ENCODE results near the gene NRP1. TPM values are rescaled to one million over a fixed set of nuclear protein-coding genes. Genes with fewer than 3 reads are reported as not detected.

NRP1 gene
- polyA plus RNA-seq, 1 of the 3 experiments (the other 2 are of a cell fraction) = 129 TPM

DNA sequence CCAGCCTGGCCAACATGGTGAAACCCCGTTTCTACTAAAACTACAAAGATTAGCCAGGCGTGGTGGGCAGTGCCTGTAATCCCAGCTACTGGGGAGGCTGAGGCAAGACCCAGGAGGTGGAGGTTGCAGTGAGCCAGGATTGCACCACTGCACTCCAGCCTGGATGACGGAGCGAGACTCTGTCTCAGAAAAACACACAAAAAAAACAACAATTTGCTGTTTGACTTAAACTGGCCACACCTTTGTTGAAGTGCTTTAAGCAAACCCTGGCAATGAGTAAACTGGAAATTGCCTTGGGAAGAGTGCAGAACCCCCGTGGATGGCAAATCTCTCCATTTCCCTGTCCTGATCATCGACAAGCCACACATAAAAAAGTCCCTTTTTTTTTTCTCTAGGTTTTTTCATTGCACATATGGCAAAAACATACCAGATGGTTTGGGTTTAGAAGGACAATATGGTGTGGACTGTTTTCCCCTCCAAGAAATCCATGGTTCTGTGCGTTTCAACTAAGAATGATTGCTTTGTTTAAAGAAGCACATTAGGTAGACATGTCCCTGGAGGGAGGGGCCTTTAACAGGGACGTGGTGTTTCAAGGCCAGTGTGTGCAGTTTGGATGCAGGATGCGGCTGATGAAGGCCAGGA lies 76.9 kb downstream of the NRP1 start:
- H3K4me2 ChIP-seq = no peak overlapping the region
- POLR2A ChIA-PET = no interaction called here
- no peaks in the 10 kb centered on the region for H3K9me3 ChIP-seq
- CTCF ChIA-PET = no interaction called here
- H3F3A ChIP-seq (replicated peaks; ENCODE audit: insufficient read depth) = peaks cover 72% of the 10 kb centered on the region
- 84% methylated on average over 8 of the region's 9 CpGs for WGBS (ENCODE audit: low lambda C conversion rate)
- H3K79me2 ChIP-seq (ENCODE audit: insufficient read depth) = peaks cover 73% of the 10 kb centered on the region
- TF ChIP-seq YY1 (IDR thresholded peaks at IDR 0.05; ENCODE audit: low read depth) (no peak), ELF1 (IDR thresholded peaks at IDR 0.05) (no peak), MEF2A (IDR thresholded peaks at IDR 0.05; ENCODE audit: borderline replicate concordance, low read depth) (no peak), SMC3 (IDR thresholded peaks at IDR 0.05; ENCODE audit: low read depth, low read length) (no peak), EZH2phosphoT487 (IDR thresholded peaks at IDR 0.05; ENCODE audit: borderline replicate concordance, low read depth) (no peak), NFIC (IDR thresholded peaks at IDR 0.05; ENCODE audit: borderline replicate concordance) (no peak), SIN3A (IDR thresholded peaks at IDR 0.05; ENCODE audit: borderline replicate concordance, low read depth, low read length) (no peak), JUND (IDR thresholded peaks at IDR 0.05) (no peak), RAD21 (IDR thresholded peaks at IDR 0.05; ENCODE audit: low read length) (no peak), FOXM1 (IDR thresholded peaks at IDR 0.05; ENCODE audit: low read depth) (no peak), MXI1 (IDR thresholded peaks at IDR 0.05; ENCODE audit: low read depth, low read length) (no peak), GATA2 (CRISPR knock-in tag; IDR thresholded peaks at IDR 0.05) (no peak), FOSL2 (IDR thresholded peaks at IDR 0.05; ENCODE audit: borderline replicate concordance, low read depth) (no peak), ZBTB33 (IDR thresholded peaks at IDR 0.05; ENCODE audit: borderline replicate concordance, low read depth) (no peak), NRF1 (IDR thresholded peaks at IDR 0.05; ENCODE audit: low read depth, low read length) (no peak), FOXJ3 (CRISPR knock-in tag; IDR thresholded peaks at IDR 0.05) (no peak), RFX5 (IDR thresholded peaks at IDR 0.05; ENCODE audit: low read length) (no peak)
- TF ChIP-seq, protein P1, sequence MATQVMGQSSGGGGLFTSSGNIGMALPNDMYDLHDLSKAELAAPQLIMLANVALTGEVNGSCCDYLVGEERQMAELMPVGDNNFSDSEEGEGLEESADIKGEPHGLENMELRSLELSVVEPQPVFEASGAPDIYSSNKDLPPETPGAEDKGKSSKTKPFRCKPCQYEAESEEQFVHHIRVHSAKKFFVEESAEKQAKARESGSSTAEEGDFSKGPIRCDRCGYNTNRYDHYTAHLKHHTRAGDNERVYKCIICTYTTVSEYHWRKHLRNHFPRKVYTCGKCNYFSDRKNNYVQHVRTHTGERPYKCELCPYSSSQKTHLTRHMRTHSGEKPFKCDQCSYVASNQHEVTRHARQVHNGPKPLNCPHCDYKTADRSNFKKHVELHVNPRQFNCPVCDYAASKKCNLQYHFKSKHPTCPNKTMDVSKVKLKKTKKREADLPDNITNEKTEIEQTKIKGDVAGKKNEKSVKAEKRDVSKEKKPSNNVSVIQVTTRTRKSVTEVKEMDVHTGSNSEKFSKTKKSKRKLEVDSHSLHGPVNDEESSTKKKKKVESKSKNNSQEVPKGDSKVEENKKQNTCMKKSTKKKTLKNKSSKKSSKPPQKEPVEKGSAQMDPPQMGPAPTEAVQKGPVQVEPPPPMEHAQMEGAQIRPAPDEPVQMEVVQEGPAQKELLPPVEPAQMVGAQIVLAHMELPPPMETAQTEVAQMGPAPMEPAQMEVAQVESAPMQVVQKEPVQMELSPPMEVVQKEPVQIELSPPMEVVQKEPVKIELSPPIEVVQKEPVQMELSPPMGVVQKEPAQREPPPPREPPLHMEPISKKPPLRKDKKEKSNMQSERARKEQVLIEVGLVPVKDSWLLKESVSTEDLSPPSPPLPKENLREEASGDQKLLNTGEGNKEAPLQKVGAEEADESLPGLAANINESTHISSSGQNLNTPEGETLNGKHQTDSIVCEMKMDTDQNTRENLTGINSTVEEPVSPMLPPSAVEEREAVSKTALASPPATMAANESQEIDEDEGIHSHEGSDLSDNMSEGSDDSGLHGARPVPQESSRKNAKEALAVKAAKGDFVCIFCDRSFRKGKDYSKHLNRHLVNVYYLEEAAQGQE (IDR thresholded peaks at IDR 0.05; ENCODE audit: low read depth, low read length) = no peak
- no peak overlapping the region for H3K4me3 ChIP-seq (ENCODE audit: low read depth in 2 of 2, low read length in 1 of 2)
- H3K27me3 ChIP-seq (ENCODE audit: insufficient read depth) = no peaks in the 10 kb centered on the region
- no peak overlapping the region for H3K9ac ChIP-seq
- peaks cover 5 to 32% of the 10 kb centered on the region in 2 experiments for H3K4me1 ChIP-seq (ENCODE audit: control insufficient read depth in 1 of 2, insufficient read depth in 2 of 2, low read depth in 1 of 2, low read length in 1 of 2)
- H3K36me3 ChIP-seq (replicated peaks in 1 of 2; ENCODE audit: control insufficient read depth in 1 of 2, insufficient read depth in 2 of 2, low read length in 1 of 2) = peaks cover 22 to 88% of the 10 kb centered on the region in 2 experiments
- H2AFZ ChIP-seq (ENCODE audit: low read depth) = no peak overlapping the region
- H3K9me2 ChIP-seq = no peaks in the 10 kb centered on the region
- DNase-seq = no peak
- peaks cover under 1% of the 10 kb centered on the region; the same call in 1 of the 2 replicates for H4K20me1 ChIP-seq (ENCODE audit: insufficient read depth)
- H3K27ac ChIP-seq (ENCODE audit: low read depth in 2 of 2, low read length in 1 of 2) = peak overlapping the region in 1 of 2 experiments; percentile 95; a peak in 1 of 4 replicates

Data from SK-N-SH (cell line).